NCI-H774 (cell line): ENCODE data around the gene WDR27.
"Not testable (repeated sequence)": the region's sequence is repeated elsewhere in the genome, so short reads cannot be mapped to it uniquely, and the experiment has no call there.

Experiments used
- DNase-seq: peaks from one replicate; lab custom pipeline; 2025; lab: John Stamatoyannopoulos, UW

The WDR27 gene

GRCh38 chr6:169661391-169661756, 40.5 kb downstream of the WDR27 start:
- no peak for DNase-seq

GRCh38 chr6:169660751-169661390, 41.0 kb downstream of the WDR27 start:
- DNase-seq, result no peak

- DNase-seq, result no peak
These were observed 41.8 kb downstream of the WDR27 start for GRCh38 chr6:169659820-169660610.

GRCh38 chr6:169657284-169657610, 44.6 kb downstream of the WDR27 start:
- no peak for DNase-seq

GRCh38 chr6:169656546-169657283, 45.1 kb downstream of the WDR27 start:
- no peak for DNase-seq

GRCh38 chr6:169654598-169655391, 47.0 kb downstream of the WDR27 start:
- DNase-seq, result no peak

- DNase-seq, result no peak
These were observed 48.1 kb downstream of the WDR27 start for GRCh38 chr6:169653691-169654090.

GRCh38 chr6:169652896-169653295, 48.9 kb downstream of the WDR27 start:
- no peak for DNase-seq

GRCh38 chr6:169651498-169651897, 50.3 kb downstream of the WDR27 start:
- DNase-seq, result no peak

GRCh38 chr6:169650959-169651292, 50.9 kb downstream of the WDR27 start:
- DNase-seq, result no peak

- no peak for DNase-seq
These were observed 51.4 kb downstream of the WDR27 start for GRCh38 chr6:169650241-169650958.

GRCh38 chr6:169648617-169649016, 53.2 kb downstream of the WDR27 start:
- no peak for DNase-seq

GRCh38 chr6:169648092-169648491, 53.7 kb downstream of the WDR27 start:
- DNase-seq, result no peak

- no peak for DNase-seq
These were observed 54.2 kb downstream of the WDR27 start for GRCh38 chr6:169647637-169648036.

- DNase-seq, result no peak
These were observed 54.8 kb downstream of the WDR27 start for GRCh38 chr6:169646906-169647567.

GRCh38 chr6:169645459-169645858, 56.4 kb downstream of the WDR27 start:
- DNase-seq, result not testable (repeated sequence)

- no peak for DNase-seq
These were observed 58.3 kb downstream of the WDR27 start for GRCh38 chr6:169643521-169643920.

- no peak for DNase-seq
These were observed 59.4 kb downstream of the WDR27 start for GRCh38 chr6:169642455-169642854.

GRCh38 chr6:169641461-169642085, 60.3 kb downstream of the WDR27 start:
- DNase-seq, result no peak

- DNase-seq, result no peak
These were observed 60.8 kb downstream of the WDR27 start for GRCh38 chr6:169640983-169641382.

- no peak for DNase-seq
These were observed 61.4 kb downstream of the WDR27 start for GRCh38 chr6:169640351-169640852.
